ENCODE data around the gene ATL3.
"Not testable (repeated sequence)": the region's sequence is repeated elsewhere in the genome, so short reads cannot be mapped to it uniquely, and the experiment has no call there.

ATL3 gene

GRCh38 chr11:63686926-63687325 lies 15.8 kb upstream of the ATL3 start:
- peak overlapping the region; percentile 32 for H3K9ac ChIP-seq (ENCODE audit: insufficient read length)
- H3K36me3 ChIP-seq (ENCODE audit: insufficient read depth, low read length): peaks cover 10% of the 10 kb centered on the region
- peak overlapping the region; percentile 88 for H3K27ac ChIP-seq
- TF ChIP-seq EZH2 (IDR thresholded peaks at IDR 0.05): no peak
- no peak for TF ChIP-seq POLR2AphosphoS5 (IDR thresholded peaks at IDR 0.05; ENCODE audit: borderline replicate concordance, low read depth, low read length)
- no peak for TF ChIP-seq FOXP2 (optimal IDR thresholded peaks at IDR 0.05; ENCODE audit: control extremely low read depth, extremely low read length, insufficient read depth)
- DNase-seq (ENCODE audit: low read depth, low spot score): no peak
- peak overlapping the region; percentile 46 for H3K4me3 ChIP-seq
- H3K9me3 ChIP-seq (ENCODE audit: low read depth, low read length): no peaks in the 10 kb centered on the region

- not testable (repeated sequence) for DNase-seq (ENCODE audit: low read depth, low spot score); H3K36me3 ChIP-seq (ENCODE audit: insufficient read depth, low read length); H3K9me3 ChIP-seq (ENCODE audit: low read depth, low read length)
- Histone ChIP-seq H3K27ac (peak overlapping the region; percentile 88), H3K4me3 (peak overlapping the region; percentile 63), H3K9ac (ENCODE audit: insufficient read length) (peak overlapping the region; percentile 61)
These were observed 14.1 kb upstream of the ATL3 start for GRCh38 chr11:63685158-63685721.

GRCh38 chr11:63683133-63683991 lies 12.2 kb upstream of the ATL3 start:
- DNase-seq (ENCODE audit: low read depth, low spot score): no peak
- no peaks in the 10 kb centered on the region for H3K36me3 ChIP-seq (ENCODE audit: insufficient read depth, low read length)
- no peaks in the 10 kb centered on the region for H3K9me3 ChIP-seq (ENCODE audit: low read depth, low read length)
- H3K4me3 ChIP-seq: peak overlapping the region; percentile 92
- peak overlapping the region; percentile 83 for H3K9ac ChIP-seq (ENCODE audit: insufficient read length)
- H3K27ac ChIP-seq: peak overlapping the region; percentile 90
- TF ChIP-seq FOXP2 (optimal IDR thresholded peaks at IDR 0.05; ENCODE audit: control extremely low read depth, extremely low read length, insufficient read depth): no peak
- TF ChIP-seq POLR2AphosphoS5 (IDR thresholded peaks at IDR 0.05; ENCODE audit: borderline replicate concordance, low read depth, low read length): no peak
- TF ChIP-seq EZH2 (IDR thresholded peaks at IDR 0.05): no peak

GRCh38 chr11:63682066-63683021 lies 11.2 kb upstream of the ATL3 start:
- peak overlapping the region; percentile 92 for H3K4me3 ChIP-seq
- TF ChIP-seq POLR2AphosphoS5 (IDR thresholded peaks at IDR 0.05; ENCODE audit: borderline replicate concordance, low read depth, low read length) (no peak), EZH2 (IDR thresholded peaks at IDR 0.05) (no peak)
- no peaks in the 10 kb centered on the region for H3K9me3 ChIP-seq (ENCODE audit: low read depth, low read length)
- no peaks in the 10 kb centered on the region for H3K36me3 ChIP-seq (ENCODE audit: insufficient read depth, low read length)
- peak overlapping the region; percentile 90 for H3K27ac ChIP-seq
- peak overlapping the region; percentile 83 for H3K9ac ChIP-seq (ENCODE audit: insufficient read length)
- DNase-seq (ENCODE audit: low read depth, low spot score): no peak

- H3K36me3 ChIP-seq (ENCODE audit: insufficient read depth, low read length): no peaks in the 10 kb centered on the region
- TF ChIP-seq POLR2AphosphoS5 (IDR thresholded peaks at IDR 0.05; ENCODE audit: borderline replicate concordance, low read depth, low read length) (peak; percentile 99), FOXP2 (optimal IDR thresholded peaks at IDR 0.05; ENCODE audit: control extremely low read depth, extremely low read length, insufficient read depth) (no peak)
- peak within 1 kb of the TSS; percentile 83 for H3K9ac ChIP-seq (ENCODE audit: insufficient read length)
- DNase-seq (ENCODE audit: low read depth, low spot score): peak; percentile 94
- peak within 1 kb of the TSS; percentile 92 for H3K4me3 ChIP-seq
- peak within 1 kb of the TSS; percentile 91 for H3K27ac ChIP-seq
- H3K9me3 ChIP-seq (ENCODE audit: low read depth, low read length): no peaks in the 10 kb centered on the region
These were observed 10.3 kb upstream of the ATL3 start, which contains the start of gene RTN3 for GRCh38 chr11:63681321-63682065. Gene RTN3 (plus strand): TSS chr11:63681500. CDS start chr11:63681637, 137 bp downstream.

GRCh38 chr11:63680834-63681320 lies 9.7 kb upstream of the ATL3 start:
- H3K36me3 ChIP-seq (ENCODE audit: insufficient read depth, low read length): no peaks in the 10 kb centered on the region
- H3K9ac ChIP-seq (ENCODE audit: insufficient read length): peak overlapping the region; percentile 30
- no peaks in the 10 kb centered on the region for H3K9me3 ChIP-seq (ENCODE audit: low read depth, low read length)
- peak overlapping the region; percentile 91 for H3K27ac ChIP-seq
- DNase-seq (ENCODE audit: low read depth, low spot score): no peak
- peak overlapping the region; percentile 92 for H3K4me3 ChIP-seq
- TF ChIP-seq FOXP2 (optimal IDR thresholded peaks at IDR 0.05; ENCODE audit: control extremely low read depth, extremely low read length, insufficient read depth) (peak; percentile 82), POLR2AphosphoS5 (IDR thresholded peaks at IDR 0.05; ENCODE audit: borderline replicate concordance, low read depth, low read length) (no peak), EZH2 (IDR thresholded peaks at IDR 0.05) (no peak)

GRCh38 chr11:63673579-63673978 lies 2.4 kb upstream of the ATL3 start:
- TF ChIP-seq FOXP2 (optimal IDR thresholded peaks at IDR 0.05; ENCODE audit: control extremely low read depth, extremely low read length, insufficient read depth) (no peak), POLR2AphosphoS5 (IDR thresholded peaks at IDR 0.05; ENCODE audit: borderline replicate concordance, low read depth, low read length) (no peak), EZH2 (IDR thresholded peaks at IDR 0.05) (no peak)
- Histone ChIP-seq H3K9ac (ENCODE audit: insufficient read length) (no peak overlapping the region), H3K9me3 (ENCODE audit: low read depth, low read length) (no peaks in the 10 kb centered on the region), H3K4me3 (no peak overlapping the region), H3K27ac (0 out of 2 replicates have a peak overlapping the region, but pooled peaks have one; percentile 28), H3K36me3 (ENCODE audit: insufficient read depth, low read length) (no peaks in the 10 kb centered on the region)
- no peak for DNase-seq (ENCODE audit: low read depth, low spot score)
